Measurements from ENCODE around the gene CA12. TPM values are rescaled to one million over a fixed set of nuclear protein-coding genes. Genes with fewer than 3 reads are reported as not detected.

CA12 gene
- total RNA-seq, 1 experiment from 2014 or later: 19.8 TPM

DNA sequence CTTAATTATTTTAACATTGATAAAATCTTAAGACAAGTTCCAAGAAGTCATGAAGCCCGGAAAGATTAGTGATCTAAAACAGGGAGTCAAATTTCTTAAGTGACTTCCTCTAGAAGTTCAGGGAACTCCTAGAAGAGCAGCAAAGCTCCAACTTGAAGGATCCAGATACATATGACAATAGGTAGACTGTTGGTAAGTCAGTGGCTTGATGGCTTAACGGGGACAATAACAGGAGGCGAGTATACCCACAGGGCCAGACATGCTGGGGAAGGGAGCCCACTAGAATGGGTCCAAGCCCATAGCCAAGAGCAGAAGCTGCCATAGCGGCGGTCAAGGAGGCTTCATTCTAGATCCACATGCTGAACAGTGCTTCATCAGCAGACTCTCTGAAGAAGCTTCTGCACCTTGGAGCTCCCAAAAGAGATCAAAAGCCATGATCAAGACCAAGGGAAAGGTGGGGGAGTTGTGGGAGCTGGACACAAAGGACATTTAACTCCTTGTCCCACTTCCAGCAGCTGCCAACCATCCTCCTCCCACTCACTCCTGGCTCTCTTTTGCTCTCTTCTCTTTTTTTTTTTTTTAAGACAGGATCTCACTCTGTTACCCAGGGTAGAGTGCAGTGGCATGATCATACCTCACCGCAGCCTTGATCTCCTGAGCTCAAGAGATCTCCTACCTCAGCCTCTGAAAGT lies 10.2 kb upstream of the CA12 start:
- Histone ChIP-seq H3F3A (ENCODE audit: low read length, unreplicated experiment) (no peaks in the 10 kb centered on the region), H3K9me3 (ENCODE audit: low read length) (no peaks in the 10 kb centered on the region), H3K79me2 (ENCODE audit: low read length) (no peaks in the 10 kb centered on the region), H2AFZ (ENCODE audit: low read length) (no peak overlapping the region), H3K27me3 (ENCODE audit: low read length) (no peaks in the 10 kb centered on the region), H3K36me3 (ENCODE audit: low read depth, low read length) (no peaks in the 10 kb centered on the region), H3K9me2 (replicated peaks; ENCODE audit: low read length) (no peaks in the 10 kb centered on the region), H3K4me1 (ENCODE audit: insufficient read depth, low read length) (no peaks in the 10 kb centered on the region), H3K4me2 (ENCODE audit: low read length) (no peak overlapping the region), H3K9ac (ENCODE audit: low read length) (no peak overlapping the region), H3K27ac (ENCODE audit: low read length) (no peak overlapping the region), H4K20me1 (ENCODE audit: low read length) (no peaks in the 10 kb centered on the region), H3K4me3 (ENCODE audit: low read length) (no peak overlapping the region)
- TF ChIP-seq, protein P1, sequence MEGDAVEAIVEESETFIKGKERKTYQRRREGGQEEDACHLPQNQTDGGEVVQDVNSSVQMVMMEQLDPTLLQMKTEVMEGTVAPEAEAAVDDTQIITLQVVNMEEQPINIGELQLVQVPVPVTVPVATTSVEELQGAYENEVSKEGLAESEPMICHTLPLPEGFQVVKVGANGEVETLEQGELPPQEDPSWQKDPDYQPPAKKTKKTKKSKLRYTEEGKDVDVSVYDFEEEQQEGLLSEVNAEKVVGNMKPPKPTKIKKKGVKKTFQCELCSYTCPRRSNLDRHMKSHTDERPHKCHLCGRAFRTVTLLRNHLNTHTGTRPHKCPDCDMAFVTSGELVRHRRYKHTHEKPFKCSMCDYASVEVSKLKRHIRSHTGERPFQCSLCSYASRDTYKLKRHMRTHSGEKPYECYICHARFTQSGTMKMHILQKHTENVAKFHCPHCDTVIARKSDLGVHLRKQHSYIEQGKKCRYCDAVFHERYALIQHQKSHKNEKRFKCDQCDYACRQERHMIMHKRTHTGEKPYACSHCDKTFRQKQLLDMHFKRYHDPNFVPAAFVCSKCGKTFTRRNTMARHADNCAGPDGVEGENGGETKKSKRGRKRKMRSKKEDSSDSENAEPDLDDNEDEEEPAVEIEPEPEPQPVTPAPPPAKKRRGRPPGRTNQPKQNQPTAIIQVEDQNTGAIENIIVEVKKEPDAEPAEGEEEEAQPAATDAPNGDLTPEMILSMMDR (conservative IDR thresholded peaks at IDR 0.05; ENCODE audit: low read depth, low read length): no peak
- TF ChIP-seq EZH2phosphoT487 (IDR thresholded peaks at IDR 0.05; ENCODE audit: borderline replicate concordance, low read length) (no peak), EZH2 (IDR thresholded peaks at IDR 0.05; ENCODE audit: low read length, unreplicated experiment) (no peak)
- no TSS peak for BruUV-seq (replicated peaks)
- intact Hi-C loops (cut with micrococcal nuclease): no loop called here
- ATAC-seq (no peak), DNase-seq (no peak)
- ChIA-PET POLR2A (ENCODE audit: unreplicated experiment) (interaction anchor here (0.7 kb wide), 1 partner anchor 280 kb away, joined by 17 read pairs; no protein-coding TSS in a partner anchor), CTCF (no interaction called here)

DNA sequence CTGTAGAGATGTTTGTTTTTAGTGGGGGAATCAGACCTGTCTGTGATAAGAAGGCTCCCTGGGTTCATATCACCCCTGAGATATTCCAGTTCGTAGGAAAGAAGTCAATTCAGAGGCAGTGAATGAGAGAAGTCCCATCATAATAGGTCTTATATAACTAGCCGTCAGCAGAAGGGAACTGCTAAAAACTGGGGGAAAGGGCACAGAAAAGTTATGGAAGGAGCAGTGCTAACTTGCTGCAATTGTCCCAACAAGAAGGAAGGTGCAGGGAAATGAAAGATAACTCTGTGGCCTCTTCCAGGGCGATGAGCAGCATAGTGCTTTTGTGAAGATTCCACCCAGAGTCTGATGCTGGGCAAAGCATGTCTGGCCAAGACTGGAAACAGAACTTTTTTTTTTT lies 9.0 kb upstream of the CA12 start:
- no peaks in the 10 kb centered on the region for H4K20me1 ChIP-seq (ENCODE audit: low read length)
- no peaks in the 10 kb centered on the region for H3K4me1 ChIP-seq (ENCODE audit: insufficient read depth, low read length)
- H3K27me3 ChIP-seq (ENCODE audit: low read length): no peaks in the 10 kb centered on the region
- H3K9me3 ChIP-seq (ENCODE audit: low read length): no peaks in the 10 kb centered on the region
- H3K9ac ChIP-seq (ENCODE audit: low read length): no peak overlapping the region
- H2AFZ ChIP-seq (ENCODE audit: low read length): no peak overlapping the region
- POLR2A ChIA-PET (ENCODE audit: unreplicated experiment): interaction anchor here (0.7 kb wide), 1 partner anchor 279 kb away, joined by 17 read pairs; no protein-coding TSS in a partner anchor
- no peak overlapping the region for H3K4me2 ChIP-seq (ENCODE audit: low read length)
- no peak overlapping the region for H3K4me3 ChIP-seq (ENCODE audit: low read length)
- no peak for ATAC-seq
- BruUV-seq (replicated peaks): no TSS peak
- H3K9me2 ChIP-seq (replicated peaks; ENCODE audit: low read length): no peaks in the 10 kb centered on the region
- H3K36me3 ChIP-seq (ENCODE audit: low read depth, low read length): no peaks in the 10 kb centered on the region
- H3K27ac ChIP-seq (ENCODE audit: low read length): no peak overlapping the region
- CTCF ChIA-PET: no interaction called here
- H3F3A ChIP-seq (ENCODE audit: low read length, unreplicated experiment): no peaks in the 10 kb centered on the region
- H3K79me2 ChIP-seq (ENCODE audit: low read length): no peaks in the 10 kb centered on the region
- DNase-seq: no peak
- intact Hi-C loops (cut with micrococcal nuclease): no loop called here
- TF ChIP-seq EZH2phosphoT487 (IDR thresholded peaks at IDR 0.05; ENCODE audit: borderline replicate concordance, low read length) (no peak), EZH2 (IDR thresholded peaks at IDR 0.05; ENCODE audit: low read length, unreplicated experiment) (no peak)
- TF ChIP-seq, protein P1 (conservative IDR thresholded peaks at IDR 0.05; ENCODE audit: low read depth, low read length): no peak

- TF ChIP-seq, protein P1 (conservative IDR thresholded peaks at IDR 0.05; ENCODE audit: low read depth, low read length): no peak
- TF ChIP-seq EZH2 (IDR thresholded peaks at IDR 0.05; ENCODE audit: low read length, unreplicated experiment) (no peak), EZH2phosphoT487 (IDR thresholded peaks at IDR 0.05; ENCODE audit: borderline replicate concordance, low read length) (no peak)
- no peak overlapping the region for H2AFZ ChIP-seq (ENCODE audit: low read length)
- ChIA-PET CTCF (no interaction called here), POLR2A (ENCODE audit: unreplicated experiment) (no interaction called here)
- H3K9me3 ChIP-seq (ENCODE audit: low read length): no peaks in the 10 kb centered on the region
- DNase-seq: peak; percentile 66
- no peaks in the 10 kb centered on the region for H3K9me2 ChIP-seq (replicated peaks; ENCODE audit: low read length)
- no peaks in the 10 kb centered on the region for H4K20me1 ChIP-seq (ENCODE audit: low read length)
- H3K4me3 ChIP-seq (ENCODE audit: low read length): no peak overlapping the region
- no peaks in the 10 kb centered on the region for H3K36me3 ChIP-seq (ENCODE audit: low read depth, low read length)
- no TSS peak for BruUV-seq (replicated peaks)
- no peaks in the 10 kb centered on the region for H3K4me1 ChIP-seq (ENCODE audit: insufficient read depth, low read length)
- H3K79me2 ChIP-seq (ENCODE audit: low read length): no peaks in the 10 kb centered on the region
- no peak for ATAC-seq
- H3K4me2 ChIP-seq (ENCODE audit: low read length): no peak overlapping the region
- H3K27ac ChIP-seq (ENCODE audit: low read length): no peak overlapping the region
- no peak overlapping the region for H3K9ac ChIP-seq (ENCODE audit: low read length)
- H3K27me3 ChIP-seq (ENCODE audit: low read length): no peaks in the 10 kb centered on the region
- H3F3A ChIP-seq (ENCODE audit: low read length, unreplicated experiment): no peaks in the 10 kb centered on the region
- intact Hi-C loops (cut with micrococcal nuclease): no loop called here
Observed at GRCh38 chr15:63389902-63390670, 8.4 kb upstream of the CA12 start.

Data from PC-3 (cell line).